GM12878 (cell line): ENCODE data around the gene YPEL4. TPM values are rescaled to one million over a fixed set of nuclear protein-coding genes. Genes with fewer than 3 reads are reported as not detected.

Experiments used
- BCL3 ChIP-seq: IDR thresholded peaks from 2 replicates; pipeline ENCODE4 v1.6.1; 2011; ENCODE audit warnings: borderline replicate concordance, low read depth, mild to moderate bottlenecking, moderate library complexity, low read length; ENCODE audit not compliant: insufficient read depth, poor library complexity, severe bottlenecking
- CREM ChIP-seq: IDR thresholded peaks from 2 replicates; pipeline ENCODE4 v1.6.1; 2014; ENCODE audit warnings: antibody characterized with exemption, low read depth
- DPF2 ChIP-seq: fragments of 450-650 bp; IDR thresholded peaks from 2 replicates; pipeline ENCODE4 v1.6.1; 2017; ENCODE audit warnings: mild to moderate bottlenecking
- GATAD2B ChIP-seq: fragments of 450-650 bp; conservative IDR thresholded peaks from 2 replicates; pipeline ENCODE4 v1.6.1; 2017; ENCODE audit warnings: low read depth, mild to moderate bottlenecking, moderate library complexity
- HDGF ChIP-seq: fragments of 450-650 bp; IDR thresholded peaks from 2 replicates; pipeline ENCODE4 v1.6.1; 2016; ENCODE audit warnings: antibody characterized with exemption
- IKZF2 ChIP-seq, 2 experiments: fragments of 450-650 bp; IDR thresholded peaks; 2 replicates each; pipeline ENCODE4 v1.6.1; 2017; ENCODE audit warnings: mild to moderate bottlenecking in 2 of 2, moderate library complexity in 2 of 2
- MYB ChIP-seq: fragments of 150-350 bp; IDR thresholded peaks from 2 replicates; pipeline ENCODE4 v1.6.1; 2014; ENCODE audit warnings: mild to moderate bottlenecking, low read depth, low read length, borderline replicate concordance
- YBX1 ChIP-seq: fragments of 450-650 bp; IDR thresholded peaks from 2 replicates; pipeline ENCODE4 v1.6.1; 2016; ENCODE audit warnings: antibody characterized with exemption
- ZNF592 ChIP-seq: fragments of 450-650 bp; IDR thresholded peaks from 2 replicates; pipeline ENCODE4 v1.6.1; 2017; ENCODE audit warnings: mild to moderate bottlenecking, moderate library complexity
- polyA plus RNA-seq, 11 experiments: library from polyadenylated mRNA; depleted of rRNA in 4 of 11; unstranded in 6 of 11; stranded (reverse) in 5 of 11; fragments of >200 nt; fragmentation: Nextera tagmentation in 4 of 11; fragmentation: Illumina TruSeq in 1 of 11; extraction: Ambion mirVana in 4 of 11; extraction: Trizol in 1 of 11; gene quantifications; 1 replicate in 1 of 11; 2 replicates in 10 of 11; pipeline versions ENCODE4 v1.2.1 to v1.2.3, GENCODE V29; 2011 to 2016; ENCODE audit warnings: inconsistent platforms in 2 of 11, missing spikeins in 2 of 11, low read depth in 1 of 11
- total RNA-seq, 4 experiments: library from RNA; depleted of rRNA in 3 of 4; stranded (reverse); fragments of >200 nt in 3 of 4; fragmentation: Illumina TruSeq in 1 of 4; extraction: Trizol in 1 of 4; gene quantifications; 2 replicates each; pipeline versions ENCODE4 v1.2.1 to v1.2.3, GENCODE V29; 2013 to 2021
- TF ChIP-seq, protein P1 (sequence below): fragments of 450-650 bp; IDR thresholded peaks from 2 replicates; pipeline ENCODE4 v1.6.1; 2018; ENCODE audit warnings: borderline replicate concordance, mild to moderate bottlenecking; ENCODE audit not compliant: partially characterized antibody
- TF ChIP-seq, protein P2 (sequence below): fragments of 450-650 bp; IDR thresholded peaks from 2 replicates; pipeline ENCODE4 v1.6.1; 2017; ENCODE audit warnings: mild to moderate bottlenecking, low read depth, inconsistent platforms; ENCODE audit not compliant: poor library complexity, severe bottlenecking

The YPEL4 gene
- total and polyA plus RNA-seq, 10 of the 15 experiments (the other 5 are each of a cell fraction or from before 2014, with no cell fraction given), result 0.07 to 0.50 (median 0.13) TPM; not detected in 5

GRCh38 chr11:57649826-57650738 is at the start of gene YPEL4 (continued):
- TF ChIP-seq, protein P1, sequence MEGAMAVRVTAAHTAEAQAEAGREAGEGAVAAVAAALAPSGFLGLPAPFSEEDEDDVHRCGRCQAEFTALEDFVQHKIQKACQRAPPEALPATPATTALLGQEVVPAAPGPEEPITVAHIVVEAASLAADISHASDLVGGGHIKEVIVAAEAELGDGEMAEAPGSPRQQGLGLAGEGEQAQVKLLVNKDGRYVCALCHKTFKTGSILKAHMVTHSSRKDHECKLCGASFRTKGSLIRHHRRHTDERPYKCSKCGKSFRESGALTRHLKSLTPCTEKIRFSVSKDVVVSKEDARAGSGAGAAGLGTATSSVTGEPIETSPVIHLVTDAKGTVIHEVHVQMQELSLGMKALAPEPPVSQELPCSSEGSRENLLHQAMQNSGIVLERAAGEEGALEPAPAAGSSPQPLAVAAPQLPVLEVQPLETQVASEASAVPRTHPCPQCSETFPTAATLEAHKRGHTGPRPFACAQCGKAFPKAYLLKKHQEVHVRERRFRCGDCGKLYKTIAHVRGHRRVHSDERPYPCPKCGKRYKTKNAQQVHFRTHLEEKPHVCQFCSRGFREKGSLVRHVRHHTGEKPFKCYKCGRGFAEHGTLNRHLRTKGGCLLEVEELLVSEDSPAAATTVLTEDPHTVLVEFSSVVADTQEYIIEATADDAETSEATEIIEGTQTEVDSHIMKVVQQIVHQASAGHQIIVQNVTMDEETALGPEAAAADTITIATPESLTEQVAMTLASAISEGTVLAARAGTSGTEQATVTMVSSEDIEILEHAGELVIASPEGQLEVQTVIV, result no peak
- TF ChIP-seq GATAD2B (no peak), YBX1 (no peak), MYB (no peak), DPF2 (no peak), BCL3 (no peak), HDGF (peak; percentile 87), ZNF592 (no peak), IKZF2 (IDR thresholded peaks at IDR 0.05) (no peak), CREM (peak; percentile 75; the same call in 1 of the 2 replicates)
- TF ChIP-seq, protein P2, sequence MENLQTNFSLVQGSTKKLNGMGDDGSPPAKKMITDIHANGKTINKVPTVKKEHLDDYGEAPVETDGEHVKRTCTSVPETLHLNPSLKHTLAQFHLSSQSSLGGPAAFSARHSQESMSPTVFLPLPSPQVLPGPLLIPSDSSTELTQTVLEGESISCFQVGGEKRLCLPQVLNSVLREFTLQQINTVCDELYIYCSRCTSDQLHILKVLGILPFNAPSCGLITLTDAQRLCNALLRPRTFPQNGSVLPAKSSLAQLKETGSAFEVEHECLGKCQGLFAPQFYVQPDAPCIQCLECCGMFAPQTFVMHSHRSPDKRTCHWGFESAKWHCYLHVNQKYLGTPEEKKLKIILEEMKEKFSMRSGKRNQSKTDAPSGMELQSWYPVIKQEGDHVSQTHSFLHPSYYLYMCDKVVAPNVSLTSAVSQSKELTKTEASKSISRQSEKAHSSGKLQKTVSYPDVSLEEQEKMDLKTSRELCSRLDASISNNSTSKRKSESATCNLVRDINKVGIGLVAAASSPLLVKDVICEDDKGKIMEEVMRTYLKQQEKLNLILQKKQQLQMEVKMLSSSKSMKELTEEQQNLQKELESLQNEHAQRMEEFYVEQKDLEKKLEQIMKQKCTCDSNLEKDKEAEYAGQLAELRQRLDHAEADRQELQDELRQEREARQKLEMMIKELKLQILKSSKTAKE, result no peak
